CD4-positive, alpha-beta T cell treated with Interleukin-4 for 4 hours (primary cell): ENCODE data around the gene ILDR1.
"Not testable (repeated sequence)": the region's sequence is repeated elsewhere in the genome, so short reads cannot be mapped to it uniquely, and the experiment has no call there.

ENCODE experiments used
- DNase-seq: peaks from one replicate; pipeline ENCODE4 v3.0.0-alpha.2; 2020

The ILDR1 gene

DNA sequence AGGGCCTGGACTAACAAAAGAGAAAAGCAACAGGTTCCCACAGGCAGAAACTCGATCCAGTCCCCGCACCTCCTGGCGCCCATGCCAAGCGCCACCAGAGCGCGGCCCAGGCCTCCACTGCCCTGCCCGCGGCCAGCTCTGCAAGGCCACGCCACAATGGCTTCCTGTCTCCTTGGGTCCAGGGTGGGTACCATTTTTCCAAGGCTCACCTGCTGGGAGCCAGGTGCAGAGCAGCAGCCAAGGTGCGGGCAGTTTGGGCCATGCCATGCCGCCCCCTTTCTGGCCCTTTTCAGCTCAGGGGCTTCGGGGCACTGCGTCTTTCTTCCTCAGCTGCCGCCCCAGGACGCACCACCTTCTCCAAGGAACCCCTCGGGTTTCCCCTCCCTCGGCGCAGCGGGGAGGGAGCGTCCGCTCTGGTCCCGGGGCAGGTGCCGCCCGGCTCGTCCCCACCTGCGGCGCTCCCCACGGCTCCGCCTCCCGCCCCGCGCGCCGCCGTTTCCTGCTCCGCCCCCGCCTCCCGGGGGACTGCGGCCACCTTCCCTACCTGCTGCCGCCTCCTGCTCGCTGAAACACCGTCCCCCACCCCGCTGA lies at the start of gene ILDR1:
Gene ILDR1, minus strand, starts transcription at position 437 of the 591 bp plus-strand sequence. Its CDS starts 170 bp downstream, at position 267.
- no peak for DNase-seq

- no peak for DNase-seq
Measured at GRCh38 chr3:122067588-122068240, 45.7 kb upstream of the ILDR1 start.

GRCh38 chr3:122067214-122067550 lies 45.1 kb upstream of the ILDR1 start:
- DNase-seq, result no peak

DNA sequence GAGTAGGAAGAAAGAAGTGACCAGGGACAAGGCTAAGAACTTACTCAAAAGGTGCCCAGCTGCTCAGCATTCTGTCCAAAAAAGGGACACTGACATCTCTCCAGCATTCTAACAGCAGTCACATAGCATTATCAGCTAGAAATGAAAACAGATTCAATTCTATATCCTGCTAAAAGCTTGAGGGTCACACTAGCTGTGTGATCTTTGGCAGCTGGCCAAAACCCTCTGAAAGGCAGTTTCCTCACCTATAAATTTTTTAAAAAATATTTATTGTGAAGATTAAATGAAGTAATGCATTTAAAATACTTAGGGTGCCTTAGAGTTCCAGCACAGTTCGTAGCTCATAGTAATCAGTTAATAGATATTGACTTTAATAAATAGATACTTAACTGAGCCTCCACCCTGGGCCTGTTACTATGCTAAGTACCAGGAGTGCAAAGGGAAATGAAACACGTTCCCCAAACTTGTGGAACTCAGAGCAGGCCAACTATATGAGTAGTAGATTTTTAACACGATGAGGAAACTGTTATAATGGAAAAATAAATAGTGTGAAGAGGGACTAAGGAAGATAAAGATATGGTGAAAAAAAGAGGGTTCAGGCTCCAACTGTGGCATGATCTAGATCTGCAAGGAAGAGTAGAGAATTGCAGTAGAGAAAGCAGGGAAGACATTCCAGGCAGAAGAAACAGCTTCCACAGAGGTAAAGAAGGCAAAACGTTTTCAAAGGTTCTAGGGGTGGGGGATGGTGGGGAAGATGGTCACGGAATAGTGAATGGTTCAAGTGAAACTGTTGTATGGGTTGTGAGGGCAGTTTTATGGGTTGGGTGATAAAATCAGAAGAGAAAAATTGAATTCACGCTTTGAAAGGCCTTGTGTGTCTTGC lies 44.5 kb upstream of the ILDR1 start:
- DNase-seq, result no peak

DNA sequence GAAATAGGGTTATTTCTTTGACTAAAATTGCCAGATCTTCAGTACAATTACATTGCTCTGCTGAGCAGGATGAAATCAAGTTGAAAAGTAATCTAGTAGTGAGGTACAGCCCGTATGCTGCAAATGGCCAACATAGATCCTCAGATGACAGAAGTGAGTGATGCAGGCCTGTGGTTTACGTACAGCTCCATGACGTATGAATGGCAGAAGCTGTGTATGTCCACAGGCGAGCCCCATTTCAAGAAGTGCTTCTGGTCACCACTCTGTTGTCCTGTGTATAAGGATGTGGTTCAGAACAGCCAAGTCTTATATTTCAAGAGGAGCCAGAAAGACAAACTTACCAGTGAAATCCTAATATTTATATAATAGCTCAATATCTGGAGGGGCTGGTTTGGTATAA lies 42.3 kb upstream of the ILDR1 start:
- no peak for DNase-seq

- no peak for DNase-seq
Measured at GRCh38 chr3:122063908-122064307, 41.9 kb upstream of the ILDR1 start.

DNA sequence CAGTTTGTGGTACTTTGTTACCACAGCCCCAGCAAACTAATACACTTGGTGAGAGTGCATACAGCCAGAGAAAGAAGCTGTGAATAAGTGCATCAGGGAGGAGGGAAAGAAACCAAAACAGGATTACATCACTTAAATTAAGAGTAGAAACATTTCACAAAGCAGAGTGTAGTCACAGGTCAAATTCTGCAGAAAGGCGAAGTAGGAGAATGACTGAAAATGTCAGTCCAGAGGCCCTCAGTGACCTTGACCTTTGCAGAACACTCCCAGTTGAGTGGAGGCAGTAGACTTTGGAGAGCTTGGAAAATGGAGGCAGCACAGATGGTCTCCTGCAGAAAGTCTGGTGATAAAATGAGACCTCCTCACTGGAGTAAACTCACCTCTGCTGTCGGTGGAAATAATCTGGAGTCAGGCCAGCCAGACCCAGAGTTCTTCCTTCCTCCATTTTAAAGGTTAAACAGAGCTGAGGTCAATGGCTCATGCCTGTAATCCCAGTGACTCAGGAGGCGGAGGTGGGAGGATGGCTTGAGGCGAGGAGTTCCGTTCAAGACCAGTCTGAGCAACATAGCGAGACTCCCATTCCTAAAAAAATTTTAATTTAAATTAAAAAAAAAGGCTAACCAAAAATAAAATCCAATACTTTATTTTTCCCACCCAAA lies 38.1 kb upstream of the ILDR1 start:
- DNase-seq, result no peak

DNA sequence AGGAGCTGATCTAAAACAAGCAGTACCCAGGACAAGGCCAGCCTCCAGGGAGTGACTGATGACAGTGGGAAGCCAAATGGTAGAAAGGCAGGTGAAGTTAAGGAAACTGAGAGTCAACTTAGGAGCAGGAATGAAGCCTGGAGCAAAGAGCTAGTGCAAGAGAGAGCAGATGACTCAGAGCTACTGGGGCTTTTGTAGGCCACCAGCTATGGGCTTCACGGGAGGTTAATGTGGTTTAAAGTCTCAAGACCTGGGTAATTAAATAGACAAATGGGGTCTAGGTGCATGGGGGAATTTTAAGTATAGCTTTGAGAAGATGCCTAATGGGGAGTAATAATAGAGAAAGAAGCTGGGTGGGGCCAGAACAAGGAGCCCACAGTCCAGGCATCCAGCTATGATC lies 36.2 kb upstream of the ILDR1 start:
- no peak for DNase-seq

GRCh38 chr3:122057671-122058070 lies 35.6 kb upstream of the ILDR1 start:
- DNase-seq, result no peak

GRCh38 chr3:122055215-122055614 lies 33.2 kb upstream of the ILDR1 start, which contains the start of gene CD86:
Gene CD86 (plus strand): TSS chr3:122055362. CDS start chr3:122055490, 128 bp downstream.
- DNase-seq, result no peak

- DNase-seq, result no peak
Measured at GRCh38 chr3:122052968-122053367, 30.9 kb upstream of the ILDR1 start.

DNA sequence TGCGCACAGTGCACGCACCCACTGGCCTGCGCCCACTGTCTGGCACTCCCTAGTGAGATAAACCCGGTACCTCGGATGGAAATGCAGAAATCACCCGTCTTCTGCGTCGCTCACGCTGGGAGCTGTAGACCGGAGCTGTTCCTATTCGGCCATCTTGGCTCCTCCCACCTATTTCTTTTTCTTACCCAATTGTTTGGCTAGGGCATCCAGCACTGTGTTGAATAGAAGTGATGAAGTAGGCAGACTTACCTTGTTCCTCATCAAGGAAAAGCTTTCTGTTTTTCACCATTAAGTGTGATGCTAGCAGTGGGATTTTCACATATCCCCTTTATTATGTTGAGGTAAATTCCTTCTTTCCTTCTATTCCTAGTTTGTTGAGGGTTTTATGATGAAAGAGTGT lies 25.7 kb upstream of the ILDR1 start:
- DNase-seq, result not testable (repeated sequence)

DNA sequence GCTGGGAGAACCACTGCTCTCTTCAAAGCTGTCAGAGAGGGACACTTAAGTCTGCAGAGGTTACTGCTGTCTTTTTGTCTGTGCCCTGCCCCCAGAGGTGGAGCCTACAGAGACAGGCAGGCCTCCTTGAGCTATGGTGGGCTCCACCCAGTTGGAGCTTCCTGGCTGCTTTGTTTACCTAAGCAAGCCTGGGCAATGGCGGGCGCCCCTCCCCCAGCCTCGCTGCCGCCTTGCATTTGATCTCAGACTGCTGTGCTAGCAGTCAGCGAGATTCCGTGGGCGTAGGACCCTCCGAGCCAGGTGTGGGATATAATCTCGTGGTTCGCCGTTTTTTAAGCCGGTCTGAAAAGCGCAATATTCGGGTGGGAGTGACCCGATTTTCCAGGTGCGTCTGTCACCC lies 25.2 kb upstream of the ILDR1 start:
- DNase-seq, result not testable (repeated sequence)

- no peak for DNase-seq
Measured at GRCh38 chr3:122033023-122033422, 11.0 kb upstream of the ILDR1 start.

- no peak for DNase-seq
Measured at GRCh38 chr3:122032531-122032930, 10.5 kb upstream of the ILDR1 start.

GRCh38 chr3:122031123-122031468 lies 9.0 kb upstream of the ILDR1 start:
- no peak for DNase-seq

- DNase-seq, result peak; percentile 14
Measured at GRCh38 chr3:122030381-122031122, 8.5 kb upstream of the ILDR1 start.

DNA sequence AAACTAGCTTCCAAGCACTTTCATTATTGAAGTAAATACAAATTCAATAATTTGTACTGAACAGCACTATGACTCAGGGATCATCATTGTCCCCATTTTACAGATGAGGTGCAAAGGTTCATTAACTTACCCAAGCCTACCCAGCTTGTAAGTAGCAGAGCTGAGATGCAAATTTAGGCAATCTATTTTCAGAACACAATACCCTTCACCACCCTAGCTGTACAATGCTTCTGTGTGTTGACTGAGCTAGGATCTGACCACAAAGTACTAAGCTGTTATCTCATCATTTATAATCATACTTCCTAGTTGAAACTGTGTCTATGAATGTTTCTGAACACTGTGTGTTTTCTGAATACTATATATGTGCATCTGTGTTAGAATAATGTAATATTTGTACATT lies 3.2 kb upstream of the ILDR1 start:
- DNase-seq, result no peak

- no peak for DNase-seq
Measured at GRCh38 chr3:122024800-122025199, 2.8 kb upstream of the ILDR1 start.

DNA sequence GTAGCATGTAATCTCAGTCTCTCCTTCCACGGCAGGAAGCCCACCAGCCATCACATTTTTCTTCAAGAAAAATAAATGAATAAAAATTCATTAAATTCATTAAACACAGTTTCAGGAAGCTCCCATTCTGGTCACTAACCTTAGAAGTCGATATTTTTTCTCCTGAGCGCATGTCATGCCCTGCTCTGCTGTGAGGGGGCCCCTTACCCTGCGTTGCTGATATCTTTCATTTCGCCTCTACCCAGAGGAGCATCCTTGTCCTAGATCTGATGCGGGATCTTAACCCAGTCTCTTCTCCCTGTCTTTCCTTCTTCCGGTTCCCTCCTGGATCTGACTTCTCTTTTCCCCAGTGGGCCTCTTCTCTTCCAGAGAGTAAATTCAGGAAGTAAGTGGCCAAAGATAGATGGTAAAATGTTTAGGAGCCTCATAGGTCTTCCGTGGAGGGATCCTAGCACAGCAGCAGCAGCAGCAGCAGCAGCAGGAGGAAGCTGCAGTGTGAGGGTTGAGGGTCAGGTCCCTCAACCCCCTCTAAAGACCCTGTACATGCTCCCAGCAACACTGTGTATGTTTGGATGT lies 1.4 kb upstream of the ILDR1 start:
- DNase-seq, result no peak

DNA sequence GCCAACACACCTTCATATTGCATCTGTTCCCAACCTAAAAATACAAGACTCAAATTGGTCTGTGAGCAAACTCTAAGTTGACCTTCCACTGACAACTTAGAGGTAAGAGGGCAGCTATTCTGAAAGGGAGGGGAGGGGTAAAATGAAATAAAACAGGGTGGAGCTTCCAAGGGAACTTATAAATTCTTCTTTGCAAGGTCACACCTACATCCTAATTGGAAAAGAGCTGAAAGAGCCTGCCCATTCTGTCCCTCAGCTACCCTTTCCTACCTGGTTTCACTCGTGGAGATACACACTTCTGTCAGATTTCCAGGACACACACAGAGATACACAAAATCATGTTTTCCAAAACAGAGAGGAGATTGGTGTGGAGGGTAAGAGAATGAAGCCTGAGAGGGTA lies 1.0 kb downstream of the ILDR1 start:
- DNase-seq, result no peak

GRCh38 chr3:122019493-122019892 lies 2.6 kb downstream of the ILDR1 start:
- no peak for DNase-seq
